ENCODE measurements around the gene SERPINB7.
"Not testable (repeated sequence)": the region's sequence is repeated elsewhere in the genome, so short reads cannot be mapped to it uniquely, and the experiment has no call there.

The SERPINB7 gene, protein sequence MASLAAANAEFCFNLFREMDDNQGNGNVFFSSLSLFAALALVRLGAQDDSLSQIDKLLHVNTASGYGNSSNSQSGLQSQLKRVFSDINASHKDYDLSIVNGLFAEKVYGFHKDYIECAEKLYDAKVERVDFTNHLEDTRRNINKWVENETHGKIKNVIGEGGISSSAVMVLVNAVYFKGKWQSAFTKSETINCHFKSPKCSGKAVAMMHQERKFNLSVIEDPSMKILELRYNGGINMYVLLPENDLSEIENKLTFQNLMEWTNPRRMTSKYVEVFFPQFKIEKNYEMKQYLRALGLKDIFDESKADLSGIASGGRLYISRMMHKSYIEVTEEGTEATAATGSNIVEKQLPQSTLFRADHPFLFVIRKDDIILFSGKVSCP

DNA sequence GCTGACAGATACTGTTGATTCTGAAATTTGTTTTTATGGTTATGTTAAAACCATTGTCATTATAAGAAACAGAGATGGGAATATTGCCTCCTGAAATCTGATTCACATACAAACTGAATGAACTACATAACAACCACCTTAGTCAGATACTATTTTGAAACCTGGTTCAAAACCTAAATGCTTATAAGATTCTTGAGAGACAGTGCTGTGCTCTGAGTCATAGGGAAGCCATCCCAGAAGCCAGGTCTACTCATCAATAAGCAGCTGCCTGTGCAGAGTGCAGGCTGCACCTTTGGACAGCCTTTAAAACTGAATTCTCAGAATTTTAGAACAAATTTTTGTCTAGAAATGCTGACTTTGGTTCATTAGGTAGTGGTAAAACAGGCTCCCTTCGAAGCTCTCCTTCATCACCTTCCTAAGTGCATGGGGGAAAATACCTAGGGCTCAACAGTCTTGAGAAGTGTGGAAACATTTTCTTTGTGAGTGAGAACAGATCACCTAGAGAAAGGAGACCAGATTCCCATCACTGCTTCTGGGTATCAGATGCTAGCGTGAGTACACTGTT, at the start of gene SERPINB7:
Gene SERPINB7 (plus strand): TSS at position 253 of the 565 bp plus-strand sequence. CDS start 6,955 bp downstream, outside the sequence.
- DNase-seq: peak; percentile 77

DNA sequence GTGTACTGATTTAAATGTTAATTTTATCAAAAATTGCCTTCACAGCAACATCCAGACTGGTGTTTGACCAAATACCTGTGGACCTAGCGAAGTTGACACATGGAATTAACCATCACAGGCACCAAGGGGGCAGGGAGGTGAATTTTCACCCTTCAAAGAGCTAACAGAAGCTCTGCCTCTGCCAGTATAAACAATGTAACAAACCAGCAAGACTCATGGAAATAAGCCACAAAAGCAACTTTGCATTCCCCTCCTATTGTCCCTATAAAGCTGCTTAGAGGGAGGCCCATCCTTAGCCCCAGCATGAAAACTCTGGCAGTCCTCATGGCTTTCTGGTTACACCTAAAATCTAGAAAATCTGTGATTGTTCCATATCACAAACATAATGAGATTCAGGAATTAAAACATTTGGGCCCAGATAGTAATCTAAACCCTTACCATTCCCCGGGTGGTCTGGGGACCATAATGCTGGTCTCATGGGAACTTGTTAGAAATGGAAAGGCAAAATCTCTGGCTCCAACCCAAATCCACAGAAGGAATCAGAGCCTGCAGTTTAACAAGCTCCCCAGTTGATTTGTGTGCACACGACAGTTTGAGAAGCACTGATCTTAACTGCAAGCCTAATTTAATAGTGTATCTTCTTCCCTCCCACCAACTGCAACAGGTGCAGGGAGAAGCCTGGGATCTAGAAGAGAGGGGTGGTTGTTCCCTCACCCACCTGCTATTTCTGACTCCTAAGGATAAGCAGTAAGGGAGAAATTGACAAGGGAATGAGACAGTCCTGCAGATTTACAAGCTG, 49.3 kb upstream of the SERPINB7 start:
- no peak for DNase-seq

DNA sequence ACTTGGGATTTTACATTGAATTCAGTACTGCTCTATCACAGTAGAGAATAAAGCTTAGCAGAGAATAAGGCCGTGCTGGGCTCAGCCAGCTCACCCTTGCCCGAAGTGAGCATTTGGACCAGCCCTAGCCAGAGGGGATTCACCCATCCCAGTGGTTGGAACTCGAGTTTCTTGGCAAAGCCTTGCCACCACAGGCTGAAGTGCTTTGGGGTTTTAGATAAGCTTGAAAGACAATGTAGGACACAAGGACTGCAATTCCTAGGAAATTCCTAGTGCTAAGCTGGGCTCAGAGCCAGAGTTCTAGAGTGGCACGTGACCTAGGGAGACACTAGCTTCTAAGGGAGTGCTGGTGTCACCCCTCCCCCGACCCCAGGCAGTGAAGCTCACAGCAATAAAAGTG, 44.4 kb upstream of the SERPINB7 start:
- peak; percentile 75 for DNase-seq

DNA sequence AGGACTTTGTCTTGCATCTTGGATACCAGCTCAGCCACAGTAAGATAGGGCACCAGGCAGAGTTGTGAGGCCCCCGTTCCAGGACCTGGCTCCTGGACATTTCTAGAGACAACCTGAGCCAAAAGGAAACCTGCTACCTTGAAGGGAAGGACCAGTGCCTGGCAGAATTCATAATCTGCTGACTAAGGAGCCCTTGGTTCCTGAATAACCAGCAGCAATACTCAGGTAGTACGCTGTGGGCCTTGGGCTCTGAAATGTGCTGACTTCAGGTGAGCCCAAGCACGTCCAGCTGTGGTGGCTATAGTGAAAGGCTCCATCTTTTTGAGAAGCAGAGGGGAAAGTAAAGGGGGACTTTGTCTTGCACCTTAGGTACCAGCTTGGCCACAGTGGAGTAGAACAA, 44.0 kb upstream of the SERPINB7 start:
- DNase-seq: no peak

DNA sequence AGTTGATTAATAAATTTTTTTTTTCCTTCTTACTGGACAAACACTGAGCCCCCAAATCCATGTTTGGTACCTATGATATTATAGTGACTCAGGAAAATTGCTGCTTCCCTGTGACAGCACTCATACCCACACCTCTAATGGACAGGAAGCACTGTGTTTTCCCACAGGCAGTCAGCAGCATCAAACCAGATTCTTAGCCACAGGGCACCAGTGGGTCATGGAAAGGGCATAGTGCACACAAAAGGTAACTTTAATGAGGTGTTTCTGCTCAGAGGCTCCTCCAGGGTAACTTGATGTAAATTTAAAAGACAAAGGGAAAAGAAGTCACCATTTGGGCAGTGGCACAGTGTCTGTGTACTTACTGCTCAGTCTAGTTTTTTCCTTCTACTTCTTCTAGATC, 38.3 kb upstream of the SERPINB7 start:
- peak; percentile 28 for DNase-seq

DNA sequence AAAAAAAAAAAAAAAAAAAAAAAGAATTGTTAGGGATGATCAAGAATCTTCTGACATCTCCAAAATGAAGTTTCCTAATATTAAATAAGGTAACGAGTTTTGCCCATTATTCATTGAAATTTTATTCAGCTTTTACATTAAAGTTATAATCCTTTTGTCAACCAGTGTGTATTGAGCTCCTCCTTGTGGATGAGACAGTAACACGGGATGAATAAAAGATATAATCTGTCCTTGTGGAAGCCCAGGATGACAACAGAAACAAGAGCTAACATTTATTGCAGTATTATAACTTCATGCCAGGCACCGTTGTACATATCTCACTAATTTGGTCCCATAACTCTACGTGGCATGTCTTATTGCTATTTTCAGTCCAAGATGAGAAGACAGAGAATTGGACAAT, 33.4 kb upstream of the SERPINB7 start:
- DNase-seq: no peak

DNA sequence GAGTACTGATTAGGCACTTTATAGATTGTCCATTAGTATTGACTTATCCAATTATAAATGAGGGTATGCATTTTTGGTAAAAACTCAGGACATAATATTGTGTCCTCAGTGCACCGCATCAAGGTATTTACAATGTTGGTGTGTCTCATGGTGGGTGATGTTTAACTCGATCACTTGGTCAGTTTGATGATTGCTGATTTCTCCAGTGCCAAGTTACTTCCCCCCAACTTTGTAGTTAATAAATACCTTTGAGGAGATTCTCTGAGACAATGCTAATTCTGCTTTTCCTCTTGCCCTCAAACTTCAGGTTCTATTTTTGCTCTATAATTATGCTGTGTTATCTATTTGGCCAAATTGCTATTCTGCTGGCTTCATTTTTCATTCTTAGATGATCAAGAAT, 28.2 kb upstream of the SERPINB7 start:
- DNase-seq: no peak

DNA sequence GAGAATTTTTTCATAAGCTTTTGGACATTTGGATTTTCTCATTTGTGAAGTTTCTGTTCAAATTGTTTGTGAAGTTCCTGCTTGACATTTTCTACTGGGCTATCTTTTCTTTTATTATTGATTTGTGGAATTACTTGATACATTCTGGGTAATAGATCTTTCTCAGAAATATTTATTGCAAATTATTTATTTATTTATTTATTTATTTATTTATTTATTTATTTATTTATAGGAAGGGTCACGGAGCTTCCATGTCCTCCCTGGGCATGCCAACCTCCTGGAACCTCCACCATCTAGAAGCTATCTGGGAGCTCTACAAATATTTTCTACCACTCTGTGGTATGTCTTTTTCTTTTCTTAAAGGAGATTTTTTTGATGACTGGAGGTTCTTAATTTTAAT, 25.7 kb upstream of the SERPINB7 start:
- DNase-seq: no peak

DNA sequence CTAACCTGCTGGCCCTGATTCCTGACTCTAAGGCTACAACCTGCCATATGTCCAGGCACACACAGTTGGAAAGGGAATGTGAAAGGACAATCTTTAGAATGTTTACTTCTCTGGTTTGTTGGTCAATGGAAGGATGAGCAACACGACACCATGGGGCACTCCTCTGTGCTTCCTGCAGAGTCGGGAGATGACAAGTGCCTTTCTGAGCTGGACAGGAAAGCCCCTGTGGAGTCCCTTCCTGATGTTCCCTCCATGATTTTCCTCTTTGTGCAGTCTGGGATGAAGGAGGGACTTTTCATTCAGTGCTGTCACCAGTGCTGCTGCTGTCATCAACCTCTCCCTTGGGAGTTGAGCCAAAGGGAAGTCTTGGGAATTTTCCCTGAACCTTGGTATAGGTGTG, 22.6 kb upstream of the SERPINB7 start:
- no peak for DNase-seq

DNA sequence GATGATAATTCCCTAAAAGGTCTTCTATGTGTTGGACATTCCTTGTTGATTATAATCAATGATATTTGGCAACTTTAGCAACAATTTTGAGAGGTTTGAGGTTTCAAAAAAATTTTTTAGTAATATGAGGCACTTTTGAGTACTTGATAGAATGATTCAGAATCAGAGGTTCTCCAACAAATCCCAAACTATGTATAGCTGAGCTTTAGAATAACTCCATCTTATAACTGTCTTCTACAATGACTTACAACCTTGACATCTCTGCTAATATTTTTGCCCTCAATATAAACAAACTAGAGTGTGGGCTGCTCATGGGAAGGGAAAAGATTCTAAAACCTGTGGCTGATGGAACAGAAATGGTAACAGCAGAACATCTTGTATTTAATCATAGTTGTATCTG, 21.5 kb upstream of the SERPINB7 start:
- no peak for DNase-seq

DNA sequence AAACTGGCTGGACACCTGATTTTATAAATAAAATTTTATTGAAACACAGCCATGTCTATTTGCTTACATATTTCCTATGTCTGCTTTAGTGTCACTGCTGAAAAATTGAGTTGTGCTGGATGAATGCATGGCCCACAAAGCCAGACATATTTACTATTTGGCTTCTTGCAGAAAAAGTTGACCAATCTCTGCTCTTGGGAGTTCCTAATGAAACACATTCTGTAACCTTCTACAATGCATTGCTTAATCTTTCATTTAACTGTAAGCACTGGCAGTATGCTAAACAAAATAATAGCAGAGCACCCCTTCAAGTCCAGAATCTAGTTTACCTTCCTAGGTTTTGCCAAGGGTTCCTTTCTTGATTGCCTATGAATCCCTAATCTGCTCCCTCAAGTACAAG, 17.7 kb upstream of the SERPINB7 start:
- no peak for DNase-seq

DNA sequence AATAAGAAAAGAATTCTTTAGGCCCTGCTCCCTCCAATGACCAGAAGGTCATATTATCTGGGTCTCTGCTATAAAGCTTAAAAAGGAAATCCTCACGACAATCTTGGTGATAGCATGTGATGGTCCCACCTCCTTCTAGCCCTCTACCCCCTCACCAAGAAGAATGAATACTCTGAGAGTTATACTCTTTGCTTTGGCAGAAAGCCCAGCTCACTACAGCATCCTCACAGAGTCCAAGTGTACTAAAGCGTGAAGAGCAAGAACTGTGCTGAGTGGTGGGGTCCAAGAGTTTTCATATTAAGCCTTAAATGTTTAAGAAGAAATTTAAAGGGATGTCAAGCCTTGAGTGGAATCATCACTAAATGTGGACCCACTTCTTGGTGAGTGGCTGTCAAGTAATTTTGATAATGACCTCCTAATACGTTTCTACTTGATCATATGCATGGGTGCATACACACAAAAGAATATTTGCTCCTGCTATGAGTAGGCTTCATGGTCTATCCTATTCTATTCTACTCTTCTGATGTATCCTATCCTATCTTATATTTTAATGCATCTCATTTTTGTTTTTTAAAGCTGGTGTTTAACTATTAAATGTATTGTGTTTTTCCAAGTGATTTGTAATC, 16.5 kb upstream of the SERPINB7 start:
- no peak for DNase-seq

DNA sequence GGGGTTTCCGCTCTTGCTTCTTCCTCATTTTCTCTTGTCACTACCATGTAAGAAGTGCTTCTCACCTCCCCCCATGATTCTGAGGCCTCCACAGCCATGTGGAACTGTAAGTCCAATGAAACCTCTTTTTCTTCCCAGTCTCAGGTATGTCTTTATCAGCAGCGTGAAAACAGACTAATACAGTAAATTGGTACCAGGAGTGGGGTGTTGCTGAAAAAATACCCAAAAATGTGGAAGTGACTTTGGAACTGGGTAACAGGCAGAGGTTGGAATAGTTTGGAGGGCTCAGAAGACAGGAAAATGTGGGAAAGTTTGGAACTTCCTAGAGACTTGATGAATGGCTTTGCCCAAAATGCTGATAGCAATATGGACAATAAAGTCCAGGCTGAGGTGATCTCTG, 15.4 kb upstream of the SERPINB7 start:
- DNase-seq: not testable (repeated sequence)

DNA sequence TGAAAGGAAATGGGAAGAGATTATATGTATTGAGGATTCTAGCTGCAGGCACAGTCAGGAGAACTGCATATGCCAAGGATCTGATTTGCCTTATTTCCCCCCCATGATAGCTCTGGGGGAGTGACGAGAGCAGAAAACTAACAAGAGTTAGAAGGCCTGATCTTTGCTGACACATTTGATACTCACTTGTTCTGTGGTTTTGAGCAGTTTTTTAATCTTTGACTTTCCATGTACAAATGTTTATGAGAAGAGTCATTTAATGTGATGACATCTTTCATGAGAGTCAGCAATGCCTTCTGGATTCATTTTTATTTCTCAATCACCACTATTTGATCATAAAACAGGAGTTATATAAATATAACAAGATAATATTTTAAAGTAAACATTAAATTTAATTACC, 12.7 kb upstream of the SERPINB7 start:
- DNase-seq: peak; percentile 77

DNA sequence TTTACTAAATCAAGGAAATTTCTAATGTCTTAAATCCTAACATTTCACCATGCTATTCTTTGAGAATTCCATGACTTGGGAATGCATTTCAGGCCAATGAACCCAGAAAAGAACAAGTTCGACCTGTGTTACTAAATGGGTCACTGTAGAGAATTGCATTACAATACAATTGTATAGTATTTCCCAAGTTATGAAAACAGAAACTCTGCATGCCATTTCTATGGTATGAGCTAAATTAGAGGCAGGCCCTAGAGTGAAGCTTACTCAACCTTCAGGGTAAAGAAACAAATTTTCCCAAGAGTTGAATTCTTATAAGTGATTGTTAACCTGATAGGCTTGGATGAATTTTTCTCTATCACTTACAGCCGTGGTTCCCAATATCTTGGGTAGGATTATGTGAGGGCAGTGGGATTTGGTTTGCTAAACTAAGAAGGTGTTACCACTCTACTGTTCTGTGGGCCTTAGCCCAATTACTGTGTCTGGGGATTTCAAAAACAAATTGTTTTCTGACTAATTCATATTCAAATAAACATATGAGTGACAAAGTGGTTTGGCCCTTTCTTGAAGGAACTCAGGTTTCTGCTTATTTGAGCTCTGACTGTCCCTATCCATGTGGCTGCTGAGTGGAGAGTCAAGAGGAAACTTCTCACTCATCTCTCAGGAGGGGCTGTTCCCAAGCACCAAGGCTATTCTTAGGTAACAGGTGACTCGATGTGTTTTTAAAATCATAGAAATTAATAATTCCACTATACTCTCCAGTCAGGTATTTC, 11.2 kb upstream of the SERPINB7 start:
- no peak for DNase-seq

DNA sequence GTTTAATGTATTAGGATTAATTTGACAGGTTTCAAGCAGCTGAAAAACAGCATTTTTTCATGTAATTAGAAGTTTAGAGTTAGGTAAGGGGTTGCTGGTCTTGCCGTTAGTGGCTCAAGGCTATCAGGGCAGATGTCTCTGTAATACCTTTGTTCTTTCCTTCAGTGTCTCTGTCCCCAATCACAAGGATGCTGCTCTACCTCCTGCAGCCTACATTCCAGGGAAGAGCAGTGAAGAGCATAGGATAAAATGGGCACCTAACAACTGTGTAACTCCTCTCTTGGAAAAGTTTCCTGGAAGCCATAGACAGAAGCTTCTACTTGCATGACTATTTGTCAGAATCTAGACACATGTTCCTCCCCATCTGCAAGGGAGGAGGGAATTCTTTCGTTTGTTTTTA, 9.4 kb upstream of the SERPINB7 start:
- no peak for DNase-seq

DNA sequence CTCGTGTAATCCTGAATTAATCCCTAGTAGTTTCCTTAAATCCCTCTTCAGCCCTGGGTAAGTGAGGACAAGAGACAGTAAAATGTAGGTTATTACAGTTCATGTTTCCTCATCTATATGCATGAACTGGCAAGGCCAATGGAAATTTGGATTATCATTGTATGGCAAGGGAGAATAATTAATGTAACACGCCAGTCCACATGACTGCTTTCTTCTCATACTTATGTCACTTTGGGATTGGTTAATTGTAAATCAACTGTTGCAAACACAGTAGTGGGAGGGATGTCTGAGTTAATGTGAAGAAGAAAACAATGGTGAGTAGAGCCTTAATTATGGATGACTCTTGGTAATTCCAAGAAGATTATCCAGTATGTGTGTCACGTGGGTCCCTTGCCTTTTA, 1.7 kb upstream of the SERPINB7 start:
- DNase-seq: no peak

DNA sequence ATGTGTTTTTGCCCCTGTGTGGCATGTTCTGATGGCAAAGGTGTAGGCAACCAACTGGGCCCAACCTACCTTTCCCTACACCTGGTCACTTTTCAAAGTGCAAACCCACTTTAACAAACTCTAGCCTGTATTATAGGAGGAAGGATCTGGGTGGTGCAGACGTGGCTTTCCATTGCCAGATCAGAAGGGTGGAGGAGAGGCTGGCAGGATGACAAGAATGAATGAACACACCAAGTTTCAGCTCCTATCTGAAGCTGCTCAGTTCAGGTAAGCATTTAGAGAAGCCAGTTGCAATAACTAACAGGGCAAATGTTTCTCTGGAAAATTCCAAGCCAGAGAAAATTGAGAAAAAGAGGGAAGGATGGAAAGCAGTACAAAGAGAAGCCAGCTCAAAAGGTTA, 707 bp upstream of the SERPINB7 start:
- peak; percentile 58 for DNase-seq

DNA sequence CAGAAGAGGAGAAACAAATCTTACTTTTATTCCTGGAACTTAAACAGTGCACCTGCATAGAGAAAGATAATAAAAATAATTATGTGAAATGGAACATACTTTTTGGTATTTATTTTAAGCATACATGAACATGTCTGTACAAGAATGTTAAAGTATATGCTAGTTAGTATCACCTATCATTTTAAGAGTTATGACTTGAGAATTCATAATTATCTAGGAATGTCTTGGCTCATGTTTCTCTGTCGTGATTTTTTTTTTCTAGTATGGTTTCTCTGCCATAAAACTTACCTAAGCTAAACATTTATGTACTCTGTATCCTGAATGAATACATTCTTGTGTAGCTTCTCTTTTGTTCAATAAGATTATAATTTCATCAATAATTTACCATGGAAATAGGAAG, 4.2 kb downstream of the SERPINB7 start:
- no peak for DNase-seq

DNA sequence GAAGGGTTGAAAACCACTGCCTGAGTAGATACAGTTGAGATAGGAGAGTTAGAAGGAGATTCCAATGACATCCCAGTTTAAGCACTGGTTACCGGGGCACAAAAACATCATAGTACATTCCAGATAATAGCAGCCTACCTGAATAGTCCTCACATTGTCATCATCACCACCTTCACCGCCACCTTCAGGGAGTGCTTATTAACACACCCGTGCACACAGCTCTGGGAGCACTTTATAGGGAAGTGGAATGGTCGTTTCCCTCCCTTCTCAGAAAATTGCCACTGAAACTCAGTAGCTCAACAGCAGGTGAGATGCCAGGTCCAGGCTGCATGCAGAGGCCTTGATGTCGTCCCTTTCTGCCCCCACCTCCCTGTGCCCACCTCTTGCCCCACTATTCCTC, 8.2 kb downstream of the SERPINB7 start:
- no peak for DNase-seq

DNA sequence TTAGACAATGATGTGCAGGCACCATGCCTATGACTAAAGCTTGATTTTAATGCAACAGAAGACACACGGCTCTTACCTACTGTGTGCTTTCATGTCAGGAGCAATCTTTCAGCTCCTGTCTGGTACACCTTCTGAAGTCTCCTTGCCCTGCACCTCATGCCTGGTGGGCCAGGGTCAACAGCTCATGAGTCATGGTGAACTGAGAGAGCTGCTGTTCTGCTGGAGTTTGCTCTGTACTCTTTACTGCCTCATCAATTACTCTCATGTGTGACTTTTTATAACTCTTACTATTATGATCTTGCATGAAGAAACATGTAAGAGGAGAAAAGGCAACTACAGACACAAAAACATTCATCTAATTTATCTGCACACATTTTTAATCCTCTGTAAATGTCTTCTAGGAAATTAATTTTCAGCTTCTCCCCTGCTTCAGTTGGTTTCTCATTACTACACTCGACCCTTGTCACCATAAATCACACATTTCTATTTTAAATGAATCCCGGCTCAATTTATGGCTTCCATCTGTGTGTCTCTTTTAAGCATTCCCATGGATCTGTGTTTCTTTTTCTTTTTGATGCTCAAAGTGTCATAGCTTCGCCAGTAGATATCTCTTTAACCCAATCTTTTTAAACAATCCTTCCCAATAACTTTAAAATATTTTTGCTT, 9.7 kb downstream of the SERPINB7 start:
- no peak for DNase-seq

DNA sequence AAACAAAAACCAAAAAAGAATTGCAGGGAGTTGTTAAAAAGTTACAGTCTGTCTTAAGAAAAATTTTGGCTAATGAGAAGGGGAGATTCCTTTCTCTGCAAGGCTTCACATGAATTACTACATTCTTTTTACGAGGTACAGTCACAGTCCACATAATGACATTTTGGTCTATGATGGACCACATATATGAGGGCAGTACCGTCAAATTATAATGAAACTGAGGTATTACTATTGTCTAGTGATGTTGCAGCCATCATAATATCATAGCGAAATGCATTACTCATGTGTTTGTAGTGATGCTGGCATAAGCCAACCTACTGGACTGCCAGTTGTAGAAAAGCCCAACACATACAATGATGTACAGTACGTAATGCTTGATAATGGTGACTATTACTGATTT, 12.5 kb downstream of the SERPINB7 start:
- no peak for DNase-seq
